Calu3 (cell line): ENCODE data around the gene RPL9. TPM values are rescaled to one million over a fixed set of nuclear protein-coding genes. Genes with fewer than 3 reads are reported as not detected.

Experiments used
- BruUV-seq: library from RNA; stranded (reverse); fragments of 400-500 nt; replicated peaks from 2 replicates; lab custom pipeline; 2021; lab: Mats Ljungman, UMichigan
- CTCF ChIA-PET: fragments of 300-600 bp; sonication (Branson Sonifier 250); formaldehyde crosslinking; loops from one replicate; lab custom pipeline; 2022; ENCODE audit warnings: antibody characterized with exemption; lab: Charles Lee
- DNase-seq: peaks from one replicate; pipeline ENCODE4 v3.0.0; 2022
- H3K27ac Mint-ChIP-seq: one replicate; pipeline ENCODE4 v1.8.0; 2022; ENCODE audit warnings: mixed read lengths; ENCODE audit not compliant: unreplicated experiment
- H3K27me3 Mint-ChIP-seq: one replicate; pipeline ENCODE4 v1.8.0; 2022; ENCODE audit warnings: mixed read lengths; ENCODE audit not compliant: unreplicated experiment
- H3K36me3 Mint-ChIP-seq: one replicate; pipeline ENCODE4 v1.8.0; 2022; ENCODE audit warnings: mild to moderate bottlenecking, moderate library complexity, mixed read lengths; ENCODE audit not compliant: insufficient read depth, unreplicated experiment
- H3K4me1 Mint-ChIP-seq: one replicate; pipeline ENCODE4 v1.8.0; 2022; ENCODE audit warnings: mild to moderate bottlenecking, low read depth, mixed read lengths; ENCODE audit not compliant: unreplicated experiment
- H3K4me3 Mint-ChIP-seq: one replicate; pipeline ENCODE4 v1.8.0; 2022; ENCODE audit warnings: mild to moderate bottlenecking, low read depth, moderate library complexity, mixed read lengths; ENCODE audit not compliant: unreplicated experiment
- H3K9me3 Mint-ChIP-seq: one replicate; pipeline ENCODE4 v1.8.0; 2022; ENCODE audit warnings: low read depth, mixed read lengths; ENCODE audit not compliant: unreplicated experiment
- CTCF ChIP-seq: fragments of 200-600 bp; IDR thresholded peaks from one replicate; pipeline ENCODE4 v1.8.0; 2022; ENCODE audit warnings: antibody characterized with exemption; ENCODE audit not compliant: unreplicated experiment
- intact Hi-C: fragments of 100-400 bp; cut with micrococcal nuclease; formaldehyde crosslinking; loops from one replicate; pipeline ENCODE4 v1.10.0; 2022; ENCODE audit not compliant: unreplicated experiment
- total RNA-seq: library from RNA; stranded (reverse); gene quantifications from 2 replicates; pipeline ENCODE4 v1.2.3, GENCODE V29; 2022

RPL9 gene
- total RNA-seq, 1 experiment from 2014 or later: 485 TPM

- Mint-ChIP-seq H3K36me3 (peaks cover 6% of the 10 kb centered on the region), H3K4me1 (no peaks in the 10 kb centered on the region), H3K27ac (no peak overlapping the region), H3K27me3 (peaks cover 13% of the 10 kb centered on the region), H3K9me3 (no peaks in the 10 kb centered on the region), H3K4me3 (no peak overlapping the region)
- DNase-seq: no peak
- intact Hi-C loops: no loop called here
- CTCF ChIA-PET: no interaction called here
- TF ChIP-seq CTCF: no peak
- BruUV-seq: no TSS peak
Measured at GRCh38 chr4:39442998-39443397, 15.7 kb downstream of the RPL9 start.

- no peaks in the 10 kb centered on the region for H3K9me3 Mint-ChIP-seq
- no peak overlapping the region for H3K4me3 Mint-ChIP-seq
- no peak for TF ChIP-seq CTCF
- H3K4me1 Mint-ChIP-seq: no peaks in the 10 kb centered on the region
- H3K36me3 Mint-ChIP-seq: no peaks in the 10 kb centered on the region
- intact Hi-C loops: no loop called here
- no TSS peak for BruUV-seq
- H3K27me3 Mint-ChIP-seq: peaks cover 13% of the 10 kb centered on the region
- no peak overlapping the region for H3K27ac Mint-ChIP-seq
- CTCF ChIA-PET: no interaction called here
- DNase-seq: no peak
Measured at GRCh38 chr4:39441593-39441992, 17.1 kb downstream of the RPL9 start.

GRCh38 chr4:39435659-39436563, 22.8 kb downstream of the RPL9 start:
- peaks cover 13% of the 10 kb centered on the region for H3K27me3 Mint-ChIP-seq
- CTCF ChIA-PET: no interaction called here
- H3K4me1 Mint-ChIP-seq: no peaks in the 10 kb centered on the region
- BruUV-seq: no TSS peak
- no peak overlapping the region for H3K4me3 Mint-ChIP-seq
- no peak for TF ChIP-seq CTCF
- intact Hi-C loops: no loop called here
- no peaks in the 10 kb centered on the region for H3K9me3 Mint-ChIP-seq
- no peaks in the 10 kb centered on the region for H3K36me3 Mint-ChIP-seq
- H3K27ac Mint-ChIP-seq: no peak overlapping the region
- DNase-seq: no peak

GRCh38 chr4:39433878-39434492, 24.7 kb downstream of the RPL9 start:
- no peak for DNase-seq
- no peaks in the 10 kb centered on the region for H3K27me3 Mint-ChIP-seq
- intact Hi-C loops: no loop called here

More at GRCh38 chr4:39433878-39434492, 24.7 kb downstream of the RPL9 start:
- H3K9me3 Mint-ChIP-seq: no peaks in the 10 kb centered on the region
- no peak overlapping the region for H3K4me3 Mint-ChIP-seq
- BruUV-seq: no TSS peak
- H3K36me3 Mint-ChIP-seq: no peaks in the 10 kb centered on the region
- CTCF ChIA-PET: no interaction called here
- no peak overlapping the region for H3K27ac Mint-ChIP-seq
- TF ChIP-seq CTCF: no peak
- no peaks in the 10 kb centered on the region for H3K4me1 Mint-ChIP-seq
